Neural cell (in vitro differentiated cells): ENCODE results near the gene CTRB2. TPM values are rescaled to one million over a fixed set of nuclear protein-coding genes. Genes with fewer than 3 reads are reported as not detected.

Experiments used
- H2AFZ ChIP-seq: fragments of 200-600, 300-800 bp; sonication (generic), shearing (Covaris generic); 2 replicates; pipeline ENCODE4 v1.6.0; 2014; ENCODE audit warnings: low read depth, mild to moderate bottlenecking, antibody characterized with exemption, low read length, moderate library complexity
- H3F3A ChIP-seq: fragments of 200-600 bp; shearing (Covaris generic); 2 replicates; pipeline ENCODE4 v1.6.1; 2016; ENCODE audit warnings: mild to moderate bottlenecking, moderate library complexity, mixed read lengths, antibody characterized with exemption, low read length; ENCODE audit not compliant: insufficient read depth, poor library complexity, severe bottlenecking
- H3K27ac ChIP-seq: fragments of 200-600, 300-800 bp; sonication (generic), shearing (Covaris generic); 2 replicates; pipeline ENCODE4 v1.5.1; 2014; ENCODE audit warnings: mild to moderate bottlenecking, low read length, moderate library complexity
- H3K27me3 ChIP-seq: fragments of 300-800, 200-600 bp; sonication (generic), shearing (Covaris generic); 2 replicates; pipeline ENCODE4 v1.6.0; 2014; ENCODE audit warnings: mild to moderate bottlenecking, low read depth, low read length, moderate library complexity; ENCODE audit not compliant: insufficient read depth
- H3K36me3 ChIP-seq: fragments of 300-800, 200-600 bp; sonication (generic), shearing (Covaris generic); 2 replicates; pipeline ENCODE4 v1.5.1; 2014; ENCODE audit warnings: mild to moderate bottlenecking, antibody characterized with exemption, low read length, moderate library complexity; ENCODE audit not compliant: insufficient read depth
- H3K4me2 ChIP-seq: fragments of 300-800, 200-600 bp; sonication (generic), shearing (Covaris generic); 2 replicates; pipeline ENCODE4 v1.6.0; 2014; ENCODE audit warnings: mild to moderate bottlenecking, low read length
- H3K4me3 ChIP-seq: fragments of 300-800, 200-600 bp; sonication (generic), shearing (Covaris generic); 2 replicates; pipeline ENCODE4 v1.5.1; 2014; ENCODE audit warnings: mild to moderate bottlenecking, low read length, moderate library complexity
- H3K79me2 ChIP-seq: fragments of 200-600 bp; shearing (Covaris generic); replicated peaks from 2 replicates; pipeline ENCODE4 v1.6.0; 2014; ENCODE audit warnings: mild to moderate bottlenecking, low read length, moderate library complexity; ENCODE audit not compliant: insufficient read depth
- H3K9ac ChIP-seq: fragments of 300-800, 200-600 bp; sonication (generic), shearing (Covaris generic); 2 replicates; pipeline ENCODE4 v1.6.1; 2016; ENCODE audit warnings: mild to moderate bottlenecking, low read length, mixed read lengths
- H3K9me2 ChIP-seq: fragments of 200-600 bp; shearing (Covaris generic); 2 replicates; pipeline ENCODE4 v1.6.1; 2016; ENCODE audit warnings: mild to moderate bottlenecking, low read length, mixed read lengths; ENCODE audit not compliant: insufficient read depth
- H3K9me3 ChIP-seq: fragments of 200-600, 300-800 bp; sonication (generic), shearing (Covaris generic); 2 replicates; pipeline ENCODE4 v1.6.1; 2016; ENCODE audit warnings: mild to moderate bottlenecking, mixed run types, low read length, moderate library complexity, mixed read lengths
- H4K20me1 ChIP-seq: fragments of 200-600 bp; shearing (Covaris generic); 2 replicates; pipeline ENCODE4 v1.6.1; 2016; ENCODE audit warnings: mild to moderate bottlenecking, mixed run types; ENCODE audit not compliant: insufficient read depth
- EP300 ChIP-seq: fragments of 450-650 bp; conservative IDR thresholded peaks from 2 replicates; pipeline ENCODE4 v1.6.1; 2014; ENCODE audit warnings: antibody characterized with exemption, mild to moderate bottlenecking, moderate library complexity; ENCODE audit not compliant: poor library complexity, severe bottlenecking
- EZH2 ChIP-seq: fragments of 200-600, 300-800 bp; shearing (Covaris generic), sonication (generic); IDR thresholded peaks from 2 replicates; pipeline ENCODE4 v1.6.1; 2014; ENCODE audit warnings: antibody characterized with exemption, low read length, borderline replicate concordance, mild to moderate bottlenecking; ENCODE audit not compliant: insufficient read depth, poor library complexity, severe bottlenecking
- MXI1 ChIP-seq: fragments of 450-650 bp; conservative IDR thresholded peaks from 2 replicates; pipeline ENCODE4 v1.6.1; 2014; ENCODE audit warnings: antibody characterized with exemption, mild to moderate bottlenecking; ENCODE audit not compliant: poor library complexity, severe bottlenecking
- POLR2AphosphoS5 ChIP-seq: IDR thresholded peaks from 2 replicates; pipeline ENCODE4 v1.6.1; 2012
- RAD21 ChIP-seq: fragments of 450-650 bp; conservative IDR thresholded peaks from 2 replicates; pipeline ENCODE4 v1.6.1; 2014; ENCODE audit warnings: antibody characterized with exemption, mild to moderate bottlenecking, moderate library complexity
- SMC3 ChIP-seq: fragments of 450-650 bp; conservative IDR thresholded peaks from 2 replicates; pipeline ENCODE4 v1.6.1; 2014; ENCODE audit warnings: antibody characterized with exemption, mild to moderate bottlenecking, moderate library complexity; ENCODE audit not compliant: poor library complexity
- TAF1 ChIP-seq: IDR thresholded peaks from 2 replicates; pipeline ENCODE4 v1.6.1; 2012; ENCODE audit warnings: low read depth
- polyA plus RNA-seq: library from polyadenylated mRNA; depleted of rRNA; stranded (reverse); fragments of >200 nt; gene quantifications from 2 replicates; pipeline ENCODE4 v1.2.3, GENCODE V29; 2014
- TF ChIP-seq, protein P1 (sequence below): fragments of 450-650 bp; IDR thresholded peaks from 2 replicates; pipeline ENCODE4 v1.5.1; 2014; ENCODE audit warnings: antibody characterized with exemption, mild to moderate bottlenecking, moderate library complexity; ENCODE audit not compliant: poor library complexity, severe bottlenecking
- TF ChIP-seq, protein P2 (sequence below): IDR thresholded peaks from 2 replicates; pipeline ENCODE4 v1.6.1; 2012; ENCODE audit warnings: borderline replicate concordance

CTRB2 gene
- polyA plus RNA-seq, 1 donor from 2014 or later: not detected

DNA sequence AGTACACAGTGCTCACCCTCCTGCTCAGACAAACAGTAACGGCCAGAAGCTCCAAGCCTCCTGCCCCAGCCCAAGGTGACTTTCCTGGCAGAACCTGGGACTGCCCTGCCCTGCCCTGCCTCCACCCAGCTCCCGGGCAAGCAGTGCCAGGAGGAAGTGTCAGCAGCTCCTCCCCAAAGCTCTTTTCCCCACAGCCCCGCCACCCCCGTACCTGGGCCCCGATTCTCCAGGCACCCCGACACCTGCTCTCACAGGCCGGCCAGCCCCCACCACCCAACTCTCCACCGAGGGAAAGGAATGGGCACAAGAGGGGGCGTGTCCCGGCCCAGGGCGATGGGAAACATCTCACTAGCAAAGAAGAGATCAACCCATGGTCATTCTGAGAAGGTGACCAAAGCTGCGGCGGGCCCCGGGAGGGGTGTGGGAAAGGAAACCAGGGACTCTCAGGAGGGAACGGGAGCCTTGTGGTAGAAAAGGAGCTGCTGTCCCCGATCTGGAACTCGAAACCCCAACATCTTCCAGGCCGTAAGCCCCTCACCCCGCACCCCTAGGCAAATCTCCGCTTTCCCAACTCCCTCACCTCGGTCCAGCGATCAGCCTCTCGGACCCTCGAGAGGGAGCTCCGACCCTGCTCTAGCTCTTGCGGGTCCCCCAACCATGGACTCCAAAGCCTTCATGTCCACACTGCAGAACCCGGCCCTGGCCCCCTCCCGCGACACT lies 43.3 kb upstream of the CTRB2 start:
- H2AFZ ChIP-seq: no peak overlapping the region

DNA sequence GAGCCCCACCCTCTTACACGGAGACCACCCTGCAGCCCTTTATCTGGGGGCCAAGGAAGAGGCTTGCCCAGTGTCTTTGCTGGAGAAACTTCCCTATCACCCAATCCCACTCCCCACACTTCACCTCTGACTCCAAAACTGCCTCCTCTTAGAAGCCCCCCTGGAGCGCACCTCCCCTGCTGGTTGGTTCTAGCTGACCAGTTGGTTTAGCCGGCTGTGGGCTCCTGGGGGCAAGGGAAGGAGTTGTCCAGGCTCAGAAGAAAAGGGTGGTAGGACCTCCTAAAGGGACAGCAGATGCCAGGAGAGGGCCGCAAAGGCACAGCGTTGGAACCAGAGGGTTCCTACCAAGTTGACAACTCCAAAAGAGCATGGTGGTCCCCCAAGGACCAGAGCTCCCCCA lies 42.5 kb upstream of the CTRB2 start:
- peak overlapping the region; percentile 83 for H3K4me3 ChIP-seq
- TF ChIP-seq POLR2AphosphoS5: no peak
- TF ChIP-seq, protein P1, sequence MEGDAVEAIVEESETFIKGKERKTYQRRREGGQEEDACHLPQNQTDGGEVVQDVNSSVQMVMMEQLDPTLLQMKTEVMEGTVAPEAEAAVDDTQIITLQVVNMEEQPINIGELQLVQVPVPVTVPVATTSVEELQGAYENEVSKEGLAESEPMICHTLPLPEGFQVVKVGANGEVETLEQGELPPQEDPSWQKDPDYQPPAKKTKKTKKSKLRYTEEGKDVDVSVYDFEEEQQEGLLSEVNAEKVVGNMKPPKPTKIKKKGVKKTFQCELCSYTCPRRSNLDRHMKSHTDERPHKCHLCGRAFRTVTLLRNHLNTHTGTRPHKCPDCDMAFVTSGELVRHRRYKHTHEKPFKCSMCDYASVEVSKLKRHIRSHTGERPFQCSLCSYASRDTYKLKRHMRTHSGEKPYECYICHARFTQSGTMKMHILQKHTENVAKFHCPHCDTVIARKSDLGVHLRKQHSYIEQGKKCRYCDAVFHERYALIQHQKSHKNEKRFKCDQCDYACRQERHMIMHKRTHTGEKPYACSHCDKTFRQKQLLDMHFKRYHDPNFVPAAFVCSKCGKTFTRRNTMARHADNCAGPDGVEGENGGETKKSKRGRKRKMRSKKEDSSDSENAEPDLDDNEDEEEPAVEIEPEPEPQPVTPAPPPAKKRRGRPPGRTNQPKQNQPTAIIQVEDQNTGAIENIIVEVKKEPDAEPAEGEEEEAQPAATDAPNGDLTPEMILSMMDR: no peak
- TF ChIP-seq SMC3: no peak
- no peak for TF ChIP-seq EP300
- TF ChIP-seq RAD21: no peak
- TF ChIP-seq, protein P2, sequence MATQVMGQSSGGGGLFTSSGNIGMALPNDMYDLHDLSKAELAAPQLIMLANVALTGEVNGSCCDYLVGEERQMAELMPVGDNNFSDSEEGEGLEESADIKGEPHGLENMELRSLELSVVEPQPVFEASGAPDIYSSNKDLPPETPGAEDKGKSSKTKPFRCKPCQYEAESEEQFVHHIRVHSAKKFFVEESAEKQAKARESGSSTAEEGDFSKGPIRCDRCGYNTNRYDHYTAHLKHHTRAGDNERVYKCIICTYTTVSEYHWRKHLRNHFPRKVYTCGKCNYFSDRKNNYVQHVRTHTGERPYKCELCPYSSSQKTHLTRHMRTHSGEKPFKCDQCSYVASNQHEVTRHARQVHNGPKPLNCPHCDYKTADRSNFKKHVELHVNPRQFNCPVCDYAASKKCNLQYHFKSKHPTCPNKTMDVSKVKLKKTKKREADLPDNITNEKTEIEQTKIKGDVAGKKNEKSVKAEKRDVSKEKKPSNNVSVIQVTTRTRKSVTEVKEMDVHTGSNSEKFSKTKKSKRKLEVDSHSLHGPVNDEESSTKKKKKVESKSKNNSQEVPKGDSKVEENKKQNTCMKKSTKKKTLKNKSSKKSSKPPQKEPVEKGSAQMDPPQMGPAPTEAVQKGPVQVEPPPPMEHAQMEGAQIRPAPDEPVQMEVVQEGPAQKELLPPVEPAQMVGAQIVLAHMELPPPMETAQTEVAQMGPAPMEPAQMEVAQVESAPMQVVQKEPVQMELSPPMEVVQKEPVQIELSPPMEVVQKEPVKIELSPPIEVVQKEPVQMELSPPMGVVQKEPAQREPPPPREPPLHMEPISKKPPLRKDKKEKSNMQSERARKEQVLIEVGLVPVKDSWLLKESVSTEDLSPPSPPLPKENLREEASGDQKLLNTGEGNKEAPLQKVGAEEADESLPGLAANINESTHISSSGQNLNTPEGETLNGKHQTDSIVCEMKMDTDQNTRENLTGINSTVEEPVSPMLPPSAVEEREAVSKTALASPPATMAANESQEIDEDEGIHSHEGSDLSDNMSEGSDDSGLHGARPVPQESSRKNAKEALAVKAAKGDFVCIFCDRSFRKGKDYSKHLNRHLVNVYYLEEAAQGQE: no peak
- TF ChIP-seq EZH2: no peak
- TF ChIP-seq MXI1: no peak
- TF ChIP-seq TAF1: no peak
- H3K27me3 ChIP-seq: no peaks in the 10 kb centered on the region
- peaks cover 8% of the 10 kb centered on the region for H4K20me1 ChIP-seq
- no peaks in the 10 kb centered on the region for H3K9me3 ChIP-seq
- H3K27ac ChIP-seq: no peak overlapping the region
- no peak overlapping the region for H3K9ac ChIP-seq
- H3K9me2 ChIP-seq: no peaks in the 10 kb centered on the region
- no peak overlapping the region for H2AFZ ChIP-seq
- no peaks in the 10 kb centered on the region for H3F3A ChIP-seq
- no peak overlapping the region for H3K4me2 ChIP-seq
- peaks cover 33% of the 10 kb centered on the region for H3K79me2 ChIP-seq
- no peaks in the 10 kb centered on the region for H3K36me3 ChIP-seq

More for the DNA sequence above, 43.3 kb upstream of the CTRB2 start:
- Histone ChIP-seq H3K9ac (peak overlapping the region; percentile 67), H3F3A (no peaks in the 10 kb centered on the region), H3K4me2 (peak overlapping the region; percentile 59), H3K27me3 (no peaks in the 10 kb centered on the region), H3K27ac (no peak overlapping the region), H3K36me3 (no peaks in the 10 kb centered on the region), H3K9me2 (no peaks in the 10 kb centered on the region), H4K20me1 (peaks cover 6% of the 10 kb centered on the region), H3K79me2 (peaks cover 37% of the 10 kb centered on the region), H3K4me3 (peak overlapping the region; percentile 83), H3K9me3 (no peaks in the 10 kb centered on the region)
- TF ChIP-seq EP300 (no peak), SMC3 (peak; percentile 25), MXI1 (no peak), POLR2AphosphoS5 (no peak), EZH2 (no peak), RAD21 (peak; percentile 35)
- TF ChIP-seq, protein P1: no peak
